Gastrocnemius medialis (tissue), 4 donors: ENCODE measurements around the gene NUDT14.

Experiments used
- CTCF ChIP-seq, 5 experiments: fragments of 450-650 bp in 3 of 5; fragments of 200-600 bp in 2 of 5; sonication (generic) in 2 of 5; IDR thresholded peaks in 4 of 5; conservative IDR thresholded peaks in 1 of 5; 1 replicate in 4 of 5; 2 replicates in 1 of 5; pipeline ENCODE4 v1.5.1; 2016 to 2019; ENCODE audit warnings: antibody characterized with exemption in 5 of 5, mild to moderate bottlenecking in 3 of 5, moderate library complexity in 3 of 5
- POLR2A ChIP-seq, 2 donors: fragments of 450-650 bp; IDR thresholded peaks; one replicate each; pipeline ENCODE4 v1.6.1; 2017; ENCODE audit warnings: antibody characterized with exemption in 2 of 2, mild to moderate bottlenecking in 2 of 2, moderate library complexity in 2 of 2

GRCh38 chr14:105168093-105168420, 13.1 kb downstream of the NUDT14 start:
- TF ChIP-seq CTCF (IDR thresholded peaks at IDR 0.05 in 4 of 5, conservative IDR thresholded peaks at IDR 0.05 in 1 of 5) (no peak), POLR2A (IDR thresholded peaks at IDR 0.05) (no peak)
